ENCODE measurements around the gene AATK.
"Not testable (repeated sequence)": the region's sequence is repeated elsewhere in the genome, so short reads cannot be mapped to it uniquely, and the experiment has no call there.

The AATK gene

GRCh38 chr17:81162491-81162890 lies 3.5 kb downstream of the AATK start:
- DNase-seq (ENCODE audit: low spot score), result no peak

DNA sequence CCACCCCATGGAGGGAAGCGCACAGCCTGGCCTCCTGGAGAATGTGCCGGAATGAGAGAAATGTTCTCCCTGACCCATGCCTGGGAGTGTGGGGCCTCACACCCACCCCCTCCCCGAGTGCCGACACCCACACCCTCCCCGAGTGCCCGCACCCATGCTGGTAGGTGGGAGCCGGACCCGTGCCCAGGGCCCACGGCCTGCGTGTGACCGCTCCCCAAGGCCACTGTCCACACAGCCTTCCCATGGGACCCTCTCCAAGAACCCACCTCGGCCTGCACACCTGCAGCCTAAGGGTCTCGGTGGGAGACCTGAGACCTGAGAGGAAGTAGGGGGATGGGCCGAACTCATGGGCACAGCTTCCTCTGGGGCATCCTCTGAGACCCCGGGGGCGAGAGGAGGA lies 4.0 kb downstream of the AATK start:
- DNase-seq (ENCODE audit: low spot score), result no peak

- DNase-seq (ENCODE audit: low spot score), result no peak
Measured at GRCh38 chr17:81161536-81161935, 4.5 kb downstream of the AATK start.

GRCh38 chr17:81160747-81161453 lies 5.1 kb downstream of the AATK start:
- DNase-seq (ENCODE audit: low spot score), result no peak

DNA sequence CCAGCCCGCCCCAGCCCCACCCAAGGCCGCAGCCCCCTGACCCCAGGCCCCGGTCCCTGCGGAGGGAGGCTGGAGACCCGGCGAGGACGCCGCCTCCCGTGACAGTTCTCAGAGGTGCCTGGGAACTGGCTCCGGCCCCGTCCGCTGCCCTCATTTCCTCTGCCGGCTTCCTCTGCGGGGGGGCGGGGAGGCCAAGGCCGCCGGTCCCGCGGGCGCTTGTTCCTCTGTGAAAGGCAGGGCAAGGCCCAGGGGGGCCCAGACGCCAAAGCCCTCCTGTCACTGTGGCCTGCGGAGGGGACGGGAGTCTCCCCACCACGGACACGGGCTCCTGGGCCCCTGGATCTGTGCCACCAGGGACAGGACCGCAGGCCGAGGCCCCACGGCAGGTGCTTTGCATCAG lies 5.7 kb downstream of the AATK start:
- no peak for DNase-seq (ENCODE audit: low spot score)

GRCh38 chr17:81159611-81160265 lies 6.3 kb downstream of the AATK start:
- DNase-seq (ENCODE audit: low spot score), result no peak

DNA sequence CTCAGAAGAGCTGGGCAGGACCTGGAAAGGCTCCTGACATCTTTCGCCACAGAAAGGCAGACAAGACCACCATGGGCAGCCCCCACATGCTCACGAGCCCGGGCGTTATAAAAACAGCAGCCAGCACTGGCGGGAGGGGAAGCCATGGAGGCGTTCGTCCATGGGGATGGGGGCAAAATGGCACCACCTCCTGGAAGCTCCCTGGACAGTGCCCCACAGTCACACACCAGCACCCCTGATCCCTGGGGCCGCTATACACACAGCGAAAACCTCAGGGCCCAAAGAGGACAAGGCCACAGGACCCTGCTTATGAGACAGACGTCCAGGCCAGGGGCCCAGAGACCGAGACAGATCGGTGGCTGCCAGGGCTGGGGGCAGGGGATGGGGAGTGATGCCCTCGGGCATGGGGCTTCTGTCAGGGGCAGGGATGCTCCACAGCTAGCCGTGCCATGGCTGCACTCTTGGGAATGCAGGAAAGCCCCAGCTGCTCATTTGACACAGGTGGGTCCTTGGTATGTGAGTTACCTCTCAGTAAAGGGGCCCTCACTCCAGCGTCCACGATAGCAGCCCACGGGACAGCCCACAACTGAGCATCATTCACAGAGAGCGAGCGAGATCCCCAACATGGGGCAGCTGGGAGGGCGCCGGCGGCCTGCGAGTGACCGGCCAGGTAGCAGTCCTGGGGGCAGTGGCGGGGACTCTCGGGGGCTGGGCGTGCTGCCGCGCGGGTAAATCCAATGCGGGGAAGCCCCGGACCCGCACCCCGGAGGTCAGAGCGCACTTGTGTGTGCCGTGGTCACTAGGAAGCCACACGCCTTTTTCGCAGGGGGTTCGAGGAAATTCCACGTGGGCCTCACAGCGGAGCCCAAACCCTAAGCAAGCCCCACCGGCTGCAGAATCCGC lies 7.1 kb downstream of the AATK start:
- DNase-seq (ENCODE audit: low spot score), result no peak

DNA sequence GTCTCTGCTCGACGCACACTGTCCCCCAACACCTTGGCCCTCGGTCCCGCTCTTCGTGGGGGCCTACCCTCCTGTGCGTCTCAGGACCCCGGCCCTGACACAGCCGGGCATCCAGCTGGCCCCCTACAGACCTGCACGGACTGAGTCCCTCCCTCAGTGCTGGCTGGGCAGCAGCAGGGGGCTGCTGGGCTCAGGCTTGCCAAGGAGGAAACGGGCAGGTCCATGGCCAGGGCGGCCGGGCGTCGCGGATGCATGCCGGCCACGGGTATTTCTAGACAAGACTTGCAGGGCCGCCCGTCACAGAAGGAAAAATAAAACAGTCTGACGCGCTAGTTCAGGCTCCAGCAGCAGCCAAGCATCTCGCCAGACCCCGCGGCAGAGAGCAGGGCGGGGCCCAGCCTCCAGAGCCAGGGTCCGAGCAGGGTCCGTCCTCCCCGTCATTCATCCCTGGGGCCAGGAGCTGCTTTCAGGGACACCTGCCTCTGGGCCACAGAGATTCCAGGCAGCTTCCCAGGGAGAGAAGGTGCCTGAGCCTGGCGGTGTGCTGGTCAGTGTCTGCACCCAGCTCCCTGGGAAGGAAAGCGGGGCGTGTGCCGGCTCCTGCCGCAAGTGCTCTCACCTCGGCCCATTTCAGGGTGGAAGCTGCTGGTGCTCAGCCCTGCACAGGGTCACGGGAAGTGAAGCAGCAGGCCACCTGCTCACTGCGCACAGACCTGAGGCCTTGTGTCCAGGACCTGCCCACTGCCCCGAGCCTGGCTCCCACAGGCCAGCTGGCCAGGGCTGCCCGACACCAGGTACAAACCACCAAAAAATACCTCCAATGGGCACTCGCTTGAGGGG lies 8.0 kb downstream of the AATK start:
- DNase-seq (ENCODE audit: low spot score), result no peak

DNA sequence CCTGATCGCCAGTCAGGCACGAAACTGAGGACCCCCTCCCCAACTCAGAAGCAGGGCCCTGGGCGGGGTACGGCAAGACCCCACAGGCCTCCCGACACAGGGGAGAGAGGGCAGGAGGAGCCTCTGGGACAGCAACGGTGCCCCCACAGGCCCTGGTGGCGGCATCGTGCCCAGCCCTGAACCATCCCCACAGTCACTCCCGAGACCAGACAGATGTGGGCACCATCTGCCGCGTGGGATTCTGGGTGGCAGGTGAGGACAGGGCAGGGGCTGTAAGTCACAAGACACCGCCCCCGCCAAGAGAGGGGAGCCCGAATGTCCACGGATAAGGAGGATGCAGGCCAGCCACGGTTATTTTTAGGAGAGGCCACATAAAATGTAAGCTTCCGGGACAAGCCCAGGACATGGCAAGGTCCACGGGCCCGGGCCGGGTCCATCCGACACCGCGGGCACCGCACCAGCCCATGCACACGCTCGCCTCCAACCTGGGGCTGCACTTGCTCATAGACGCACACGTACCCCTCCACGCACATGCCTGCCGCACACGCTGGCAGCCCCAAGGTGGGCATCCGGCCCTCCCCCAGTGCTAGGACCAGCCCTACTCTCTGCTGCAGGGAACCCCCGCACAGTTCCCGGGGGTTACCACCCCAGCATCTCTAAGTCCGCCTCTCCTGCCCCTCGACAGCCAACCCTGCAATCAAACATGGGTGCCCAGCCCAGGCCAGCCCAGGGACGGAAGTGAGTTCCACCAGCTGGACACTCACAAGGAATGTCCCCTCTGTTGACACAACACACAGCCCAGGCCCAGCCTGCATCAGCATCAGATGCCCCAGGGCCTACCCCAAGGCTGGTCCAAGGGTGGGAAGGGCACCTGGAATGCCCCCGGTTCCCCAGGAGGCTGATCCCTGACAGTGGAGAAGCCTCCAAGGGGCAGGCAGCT lies 8.9 kb downstream of the AATK start:
- no peak for DNase-seq (ENCODE audit: low spot score)

DNA sequence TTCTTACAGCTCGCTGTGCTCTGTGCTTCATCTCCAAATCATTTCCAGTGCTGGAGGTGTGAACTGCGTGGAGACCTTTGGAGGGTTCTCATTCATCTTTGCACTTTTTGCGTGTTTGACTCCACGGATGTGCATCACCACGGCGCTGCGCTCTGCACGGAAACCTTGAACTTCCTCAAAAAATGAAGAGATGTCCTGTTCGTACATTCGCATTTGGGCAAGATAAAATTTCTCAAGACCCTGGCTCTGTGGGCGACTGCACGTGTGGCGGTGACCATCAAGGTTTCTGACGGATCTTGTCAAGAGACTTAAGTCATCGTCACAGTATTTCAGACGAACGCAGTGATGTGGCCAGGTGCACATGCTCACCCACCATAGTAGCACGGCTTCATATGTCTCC lies 11.1 kb downstream of the AATK start:
- no peak for DNase-seq (ENCODE audit: low spot score)

DNA sequence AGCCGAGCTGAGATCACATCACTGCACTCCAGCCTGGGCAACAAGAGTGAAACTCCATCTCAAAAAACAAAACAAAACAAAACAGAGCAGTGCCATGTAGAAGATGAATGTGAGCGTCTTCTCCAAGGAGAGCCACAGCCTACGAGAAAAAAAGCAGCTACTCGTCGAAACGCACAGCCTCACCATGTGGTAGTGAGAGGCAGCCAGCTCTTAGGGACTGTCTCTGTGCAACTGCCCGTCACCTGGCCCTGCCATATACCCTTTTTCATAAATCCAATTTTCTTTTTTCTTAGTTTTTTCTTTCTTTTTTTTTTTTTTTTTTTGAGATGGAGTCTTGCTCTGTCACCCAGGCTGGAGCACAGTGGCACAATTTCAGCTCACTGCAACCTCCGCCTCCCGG lies 12.0 kb downstream of the AATK start:
- DNase-seq (ENCODE audit: low spot score), result not testable (repeated sequence)

GRCh38 chr17:81153340-81153803 lies 12.6 kb downstream of the AATK start:
- DNase-seq (ENCODE audit: low spot score), result no peak

DNA sequence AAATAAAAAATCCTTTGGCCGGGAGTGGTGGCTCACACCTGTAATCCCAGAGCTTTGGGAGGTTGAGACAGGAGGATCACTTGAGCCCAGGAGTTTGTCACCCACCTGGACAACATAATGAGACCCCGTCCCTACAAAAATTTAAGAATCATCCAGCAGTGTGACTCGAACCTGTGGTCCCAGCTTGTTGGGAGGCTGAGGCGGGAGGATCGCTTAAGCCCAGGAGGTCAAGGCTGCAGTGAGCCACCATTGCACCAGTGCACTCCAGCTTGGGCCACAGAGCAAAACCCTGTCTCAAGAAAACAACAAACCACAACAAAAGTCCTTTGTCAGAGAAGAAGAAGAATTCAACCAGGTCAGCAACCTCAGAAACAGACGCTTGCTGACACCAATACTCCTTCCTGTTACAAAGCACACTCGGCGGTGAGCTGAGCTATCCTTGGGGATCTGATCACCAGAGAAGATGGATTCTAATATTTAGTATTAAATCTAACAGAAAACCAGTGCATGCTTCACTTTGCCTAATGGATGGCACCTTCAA lies 13.7 kb downstream of the AATK start:
- no peak for DNase-seq (ENCODE audit: low spot score)

DNA sequence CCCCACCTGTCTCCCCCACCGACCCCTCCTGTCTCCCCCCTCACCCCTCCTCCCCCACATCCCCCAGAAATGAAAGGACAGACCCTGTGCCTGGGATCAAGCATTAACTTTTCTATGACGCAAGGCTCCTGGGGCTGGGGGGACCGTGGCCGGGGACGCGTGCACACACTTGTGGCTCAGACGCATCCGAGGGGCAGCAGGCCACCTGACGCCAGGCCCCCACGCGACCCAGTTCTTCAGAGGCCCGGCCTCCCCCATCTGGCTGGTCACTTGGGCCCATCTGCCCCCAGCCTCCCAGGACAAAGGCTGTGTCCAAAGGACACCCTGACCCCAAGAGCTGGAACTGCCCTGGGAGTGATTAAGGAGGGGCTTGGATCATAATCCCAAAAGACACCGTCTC lies 14.7 kb downstream of the AATK start:
- DNase-seq (ENCODE audit: low spot score), result no peak

DNA sequence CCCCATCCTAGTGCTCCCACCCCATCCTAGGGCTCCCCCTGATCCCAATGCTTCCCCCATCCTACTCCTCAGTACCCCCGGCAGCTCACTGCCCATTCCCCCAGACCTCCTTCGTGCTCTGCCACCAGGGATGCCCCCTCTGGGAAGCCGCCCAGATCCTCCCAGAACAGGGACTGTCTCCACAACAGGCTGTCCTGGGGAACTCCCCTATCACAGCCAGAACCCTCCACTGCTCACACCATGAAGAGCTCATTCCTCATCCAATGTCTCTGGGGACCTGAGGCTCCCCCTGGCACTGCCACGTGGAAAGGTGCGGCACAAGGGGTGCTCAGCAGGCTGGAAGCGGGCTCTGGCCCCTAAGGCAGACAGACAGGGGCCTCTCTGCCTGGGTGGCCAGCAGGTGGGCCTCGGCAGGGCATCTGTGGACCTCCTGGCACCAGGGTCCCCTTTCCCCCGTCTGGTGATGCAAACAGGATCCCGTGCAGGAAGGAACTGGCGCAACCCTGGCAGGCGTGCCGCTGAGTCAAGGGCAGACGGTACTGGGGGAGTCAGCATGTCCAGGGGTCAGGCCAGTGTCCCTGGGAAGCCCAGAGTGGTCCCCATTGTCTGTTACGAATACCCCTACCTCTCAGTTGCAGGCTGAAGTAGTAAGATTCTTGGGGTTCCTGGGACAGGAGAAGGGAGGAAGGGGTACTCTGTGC lies 15.5 kb downstream of the AATK start:
- DNase-seq (ENCODE audit: low spot score), result no peak

DNA sequence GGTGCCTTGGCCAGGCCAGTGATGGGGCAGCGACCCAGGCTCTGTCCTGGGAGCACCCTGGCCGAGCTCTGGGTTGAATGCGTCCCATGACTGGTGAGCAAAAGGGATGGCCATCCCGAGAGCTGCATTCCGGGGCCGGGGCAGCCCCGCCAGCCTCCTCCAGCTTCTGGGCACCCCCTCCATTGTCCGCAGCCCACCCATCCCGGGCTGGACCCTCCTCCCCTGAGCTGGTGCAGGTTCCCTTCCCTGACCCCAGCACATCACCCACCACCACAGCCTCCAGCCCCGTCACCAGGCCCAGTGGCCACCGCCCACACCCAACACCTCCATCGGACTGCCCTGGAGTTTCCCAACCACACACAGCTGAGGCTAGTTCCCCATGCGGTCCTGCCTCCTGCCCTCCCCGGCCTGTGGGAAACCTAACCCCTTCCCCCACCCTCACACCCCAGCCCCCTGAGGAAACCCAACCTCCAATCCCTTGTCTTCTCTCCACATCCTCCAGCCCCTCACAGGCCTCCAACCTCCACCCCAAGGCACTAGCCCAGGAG lies 17.0 kb downstream of the AATK start:
- DNase-seq (ENCODE audit: low spot score), result no peak

DNA sequence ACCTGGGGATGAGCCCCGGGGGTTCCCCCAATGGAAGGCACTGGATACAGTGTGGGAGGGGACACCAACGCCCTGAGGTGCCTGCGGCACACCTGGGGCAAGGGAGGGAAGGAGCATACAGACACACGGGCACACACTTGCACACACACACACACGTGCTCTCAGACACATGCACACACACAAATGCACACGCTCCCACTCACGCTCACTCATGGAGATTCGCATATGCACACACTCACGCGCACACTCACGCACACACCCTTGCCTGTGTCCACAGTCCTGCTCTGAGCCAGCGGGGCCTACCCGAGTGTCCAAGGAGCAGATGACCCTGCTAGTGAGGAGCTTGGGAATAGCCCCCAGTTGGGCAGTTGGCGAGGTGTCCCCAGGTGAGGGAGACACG lies 17.4 kb downstream of the AATK start:
- no peak for DNase-seq (ENCODE audit: low spot score)

DNA sequence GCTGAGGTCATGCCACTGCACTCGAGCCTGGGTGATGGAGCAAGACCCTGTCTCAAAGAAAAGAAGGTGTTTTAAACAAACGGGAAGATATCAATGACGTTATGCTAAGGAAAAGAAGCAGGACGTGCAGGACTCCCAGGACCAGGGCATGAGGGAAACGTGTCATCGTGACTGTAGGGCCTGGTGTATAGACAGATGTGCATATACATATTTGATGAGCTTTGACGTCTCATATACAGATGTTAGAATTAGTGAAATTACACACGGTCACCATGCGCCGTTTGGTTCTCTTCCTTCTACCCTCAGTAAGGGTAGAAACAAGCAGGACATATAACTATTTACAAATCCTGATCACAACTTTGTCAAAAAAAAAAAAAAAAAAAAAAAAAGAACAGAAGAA lies 18.3 kb downstream of the AATK start:
- DNase-seq (ENCODE audit: low spot score), result no peak

GRCh38 chr17:81146208-81146607 lies 19.8 kb downstream of the AATK start:
- not testable (repeated sequence) for DNase-seq (ENCODE audit: low spot score)

DNA sequence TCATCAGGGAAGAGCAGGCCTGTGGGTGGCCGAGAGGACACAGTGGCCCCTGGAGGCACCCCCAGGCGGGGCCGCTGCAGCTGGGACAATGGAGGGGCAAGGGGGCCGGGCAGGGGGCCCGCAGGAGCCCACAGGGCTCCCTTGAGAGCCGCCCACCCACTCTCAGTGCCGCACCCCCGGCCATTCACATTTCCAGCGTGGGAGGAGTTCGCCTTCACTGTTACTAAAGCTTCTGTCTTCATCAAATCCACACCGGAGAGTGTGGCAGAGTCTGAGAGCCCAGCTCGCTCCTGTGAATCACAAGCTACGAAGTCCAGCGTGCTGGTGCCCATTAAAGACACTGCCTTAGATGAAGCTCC lies 21.6 kb downstream of the AATK start:
- DNase-seq (ENCODE audit: low spot score), result no peak
